Measurements from ENCODE around the gene CHAT. TPM values are rescaled to one million over a fixed set of nuclear protein-coding genes. Genes with fewer than 3 reads are reported as not detected.

The CHAT gene
- total and polyA plus RNA-seq, 12 donors, result not detected

GRCh38 chr10:49577182-49577925 is 36.5 kb upstream of the CHAT start:
- no peak overlapping the region for H3K4me3 ChIP-seq
- H3K4me1 ChIP-seq (replicated peaks in 1 of 2), result no peaks in the 10 kb centered on the region
- no peaks in the 10 kb centered on the region for H3K9me3 ChIP-seq (replicated peaks in 1 of 3)
- 70 to 80% (median 75%) methylated on average over 2 of the region's 2 CpGs for WGBS, 4 donors
- DNase-seq, result no peak
- no peak overlapping the region for H3K27ac ChIP-seq
- no peaks in the 10 kb centered on the region for H3K36me3 ChIP-seq (replicated peaks in 1 of 2)
- intact Hi-C loops (cut with DNase I), result no loop called here
- no peaks in the 10 kb centered on the region for H3K27me3 ChIP-seq
- no peak for TF ChIP-seq POLR2A (IDR thresholded peaks at IDR 0.05)
- TF ChIP-seq, protein P1, sequence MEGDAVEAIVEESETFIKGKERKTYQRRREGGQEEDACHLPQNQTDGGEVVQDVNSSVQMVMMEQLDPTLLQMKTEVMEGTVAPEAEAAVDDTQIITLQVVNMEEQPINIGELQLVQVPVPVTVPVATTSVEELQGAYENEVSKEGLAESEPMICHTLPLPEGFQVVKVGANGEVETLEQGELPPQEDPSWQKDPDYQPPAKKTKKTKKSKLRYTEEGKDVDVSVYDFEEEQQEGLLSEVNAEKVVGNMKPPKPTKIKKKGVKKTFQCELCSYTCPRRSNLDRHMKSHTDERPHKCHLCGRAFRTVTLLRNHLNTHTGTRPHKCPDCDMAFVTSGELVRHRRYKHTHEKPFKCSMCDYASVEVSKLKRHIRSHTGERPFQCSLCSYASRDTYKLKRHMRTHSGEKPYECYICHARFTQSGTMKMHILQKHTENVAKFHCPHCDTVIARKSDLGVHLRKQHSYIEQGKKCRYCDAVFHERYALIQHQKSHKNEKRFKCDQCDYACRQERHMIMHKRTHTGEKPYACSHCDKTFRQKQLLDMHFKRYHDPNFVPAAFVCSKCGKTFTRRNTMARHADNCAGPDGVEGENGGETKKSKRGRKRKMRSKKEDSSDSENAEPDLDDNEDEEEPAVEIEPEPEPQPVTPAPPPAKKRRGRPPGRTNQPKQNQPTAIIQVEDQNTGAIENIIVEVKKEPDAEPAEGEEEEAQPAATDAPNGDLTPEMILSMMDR (IDR thresholded peaks at IDR 0.05), result no peak

GRCh38 chr10:49578392-49578791 is 35.4 kb upstream of the CHAT start:
- DNase-seq, result no peak

DNA sequence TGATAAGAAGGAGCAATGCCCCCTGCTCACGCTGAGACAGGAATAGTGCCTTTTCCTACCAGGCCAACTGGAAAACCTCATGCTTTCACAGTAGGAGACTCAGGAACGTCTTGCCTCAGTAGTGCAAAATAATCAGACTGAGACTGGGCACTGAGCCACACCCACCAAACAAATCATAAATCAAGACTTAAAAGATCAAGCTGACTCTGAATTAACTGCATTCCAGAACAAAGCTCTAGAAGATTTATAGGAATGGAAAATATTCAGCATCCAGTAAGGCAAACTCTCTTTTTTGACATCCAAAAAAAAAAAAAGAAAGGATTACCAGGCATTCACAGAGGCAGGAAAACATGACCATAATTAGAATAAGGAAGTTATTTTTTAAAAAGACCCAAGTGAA is 34.2 kb upstream of the CHAT start:
- Histone ChIP-seq H3K36me3 (replicated peaks in 1 of 2) (no peaks in the 10 kb centered on the region), H3K27ac (no peak overlapping the region), H3K27me3 (no peaks in the 10 kb centered on the region), H3K9me3 (replicated peaks in 1 of 3) (no peaks in the 10 kb centered on the region), H3K4me3 (no peak overlapping the region), H3K4me1 (replicated peaks in 1 of 2) (no peaks in the 10 kb centered on the region)
- peak in 4 of 7 donors; percentile 9 to 60 (median 31) for DNase-seq
- 29 to 44% (median 41%) methylated on average over 2 of the region's 2 CpGs for WGBS, 4 donors
- TF ChIP-seq, protein P1 (IDR thresholded peaks at IDR 0.05), result no peak
- TF ChIP-seq POLR2A (IDR thresholded peaks at IDR 0.05), result no peak
- intact Hi-C loops (cut with DNase I), result no loop called here

More at GRCh38 chr10:49578392-49578791, 35.4 kb upstream of the CHAT start:
- Histone ChIP-seq H3K4me3 (no peak overlapping the region), H3K4me1 (replicated peaks in 1 of 2) (no peaks in the 10 kb centered on the region), H3K36me3 (replicated peaks in 1 of 2) (no peaks in the 10 kb centered on the region), H3K27ac (no peak overlapping the region), H3K9me3 (replicated peaks in 1 of 3) (no peaks in the 10 kb centered on the region), H3K27me3 (no peaks in the 10 kb centered on the region)
- no peak for TF ChIP-seq POLR2A (IDR thresholded peaks at IDR 0.05)
- TF ChIP-seq, protein P1 (IDR thresholded peaks at IDR 0.05), result no peak
- intact Hi-C loops (cut with DNase I), result no loop called here
- 68 to 94% (median 85%) methylated on average over 1 to 3 of the region's 3 CpGs for WGBS, 4 donors

GRCh38 chr10:49585387-49585786 is 28.4 kb upstream of the CHAT start:
- TF ChIP-seq POLR2A (IDR thresholded peaks at IDR 0.05), result no peak
- TF ChIP-seq, protein P1 (IDR thresholded peaks at IDR 0.05), result no peak
- H3K36me3 ChIP-seq (replicated peaks in 1 of 2), result no peaks in the 10 kb centered on the region

More at GRCh38 chr10:49585387-49585786, 28.4 kb upstream of the CHAT start:
- Histone ChIP-seq H3K9me3 (replicated peaks in 1 of 3) (no peaks in the 10 kb centered on the region), H3K4me1 (replicated peaks in 1 of 2) (no peaks in the 10 kb centered on the region), H3K27me3 (no peaks in the 10 kb centered on the region), H3K27ac (no peak overlapping the region), H3K4me3 (no peak overlapping the region)
- no peak for DNase-seq
- intact Hi-C loops (cut with DNase I), result no loop called here

All from adrenal gland (tissue), 12 donors.